Mucosa of descending colon (tissue), 3 donors: ENCODE results near the gene LSM14B. TPM values are rescaled to one million over a fixed set of nuclear protein-coding genes. Genes with fewer than 3 reads are reported as not detected.

Source experiments
- ATAC-seq: fragments of 200-7000 bp; cut with Tn5 transposase; one replicate; pipeline ENCODE4 v1.9.1; 2020; ENCODE audit warnings: mild to moderate bottlenecking, moderate library complexity
- DNase-seq, 3 donors: peaks; one replicate each; pipeline ENCODE4 v3.0.0-alpha.2; 2020
- H3K36me3 ChIP-seq: fragments of 200-600 bp; one replicate; pipeline ENCODE4 v1.8.0; 2021; ENCODE audit warnings: low read depth, mild to moderate bottlenecking
- H3K4me1 ChIP-seq: fragments of 200-600 bp; one replicate; pipeline ENCODE4 v1.8.0; 2021; ENCODE audit warnings: low read depth, mild to moderate bottlenecking
- H3K4me3 ChIP-seq: fragments of 200-600 bp; one replicate; pipeline ENCODE4 v1.8.0; 2021; ENCODE audit warnings: mild to moderate bottlenecking
- H3K9me3 ChIP-seq: fragments of 200-600 bp; one replicate; pipeline ENCODE4 v1.8.0; 2021; ENCODE audit warnings: mild to moderate bottlenecking
- CTCF ChIP-seq: fragments of 200-600 bp; IDR thresholded peaks from one replicate; pipeline ENCODE4 v1.8.0; 2022; ENCODE audit warnings: antibody characterized with exemption, mild to moderate bottlenecking
- intact Hi-C, 2 donors: fragments of 100-400 bp; cut with DNase I in 1 of 2; cut with micrococcal nuclease in 1 of 2; formaldehyde crosslinking; loops; one replicate each; pipeline versions ENCODE4 v1.11.0 to v1.11.1; 2022; cut with DNase I, micrococcal nuclease
- total RNA-seq, 3 donors: library from RNA; stranded (reverse); fragmentation: NEBNext Ultra II Directional in 2 of 3; extraction: Animal tissue kit (Norgen Biotek cat#: 25700) in 2 of 3; gene quantifications; one replicate each; pipeline versions ENCODE4 v1.2.1 to v1.2.4, GENCODE V29; 2021 to 2023
- donor health status: DM: no; HTN: no; CAD: no; lungs with moderate emphysema.
- donor health status: DM: no; HTN: no; CAD: no.
- donor health status: DM: no; HTN: yes; CAD: no.

The LSM14B gene
- total RNA-seq, 3 donors from 2014 or later: 33.5 to 49.1 (median 36.1) TPM

- H3K4me1 ChIP-seq: peaks cover under 1% of the 10 kb centered on the region
- intact Hi-C loops: no loop called here
- no peak for TF ChIP-seq CTCF
- ATAC-seq: no peak
- no peak for DNase-seq
- H3K36me3 ChIP-seq: peaks cover 15% of the 10 kb centered on the region
- no peak overlapping the region for H3K4me3 ChIP-seq
- no peaks in the 10 kb centered on the region for H3K9me3 ChIP-seq
Measured at GRCh38 chr20:62135573-62136266, 13.4 kb downstream of the LSM14B start.

- ATAC-seq (peak; percentile 75), DNase-seq (peak in 2 of 3 donors; percentile 82 to 89)
- Histone ChIP-seq H3K4me1 (peaks cover 8% of the 10 kb centered on the region), H3K9me3 (no peaks in the 10 kb centered on the region), H3K36me3 (peaks cover 12% of the 10 kb centered on the region), H3K4me3 (no peak overlapping the region)
- TF ChIP-seq CTCF: peak; percentile 61
- intact Hi-C loops: no loop called here
Measured at GRCh38 chr20:62136283-62137091, 14.2 kb downstream of the LSM14B start.

GRCh38 chr20:62137092-62137384 lies 14.8 kb downstream of the LSM14B start:
- H3K36me3 ChIP-seq: peaks cover 7% of the 10 kb centered on the region
- intact Hi-C loops: no loop called here
- ATAC-seq: no peak

GRCh38 chr20:62137478-62138203 lies 15.4 kb downstream of the LSM14B start:
- intact Hi-C loops: no loop called here
- H3K4me1 ChIP-seq: peaks cover 12% of the 10 kb centered on the region
- ATAC-seq: no peak

More at GRCh38 chr20:62137092-62137384, 14.8 kb downstream of the LSM14B start:
- no peak overlapping the region for H3K4me3 ChIP-seq
- peaks cover 12% of the 10 kb centered on the region for H3K4me1 ChIP-seq
- no peaks in the 10 kb centered on the region for H3K9me3 ChIP-seq
- no peak for TF ChIP-seq CTCF
- DNase-seq: no peak

GRCh38 chr20:62138204-62138543 lies 15.9 kb downstream of the LSM14B start:
- H3K9me3 ChIP-seq: no peaks in the 10 kb centered on the region
- H3K4me3 ChIP-seq: no peak overlapping the region
- no peak for ATAC-seq
- intact Hi-C loops: no loop called here
- H3K36me3 ChIP-seq: peaks cover 7% of the 10 kb centered on the region
- peaks cover 12% of the 10 kb centered on the region for H3K4me1 ChIP-seq
- TF ChIP-seq CTCF: no peak
- DNase-seq: no peak

More at GRCh38 chr20:62137478-62138203, 15.4 kb downstream of the LSM14B start:
- Histone ChIP-seq H3K9me3 (no peaks in the 10 kb centered on the region), H3K4me3 (no peak overlapping the region), H3K36me3 (peaks cover 7% of the 10 kb centered on the region)
- no peak for TF ChIP-seq CTCF
- no peak for DNase-seq
